Activated T-cell treated with anti-CD3 and anti-CD28 coated beads for 1 hour (primary cell): Measurements from ENCODE around the gene PRSS22.

ENCODE experiments used
- DNase-seq: peaks from one replicate; pipeline ENCODE4 v3.0.0-alpha.2; 2020; ENCODE audit warnings: low read depth

PRSS22 gene

GRCh38 chr16:2857451-2858244 lies at the start of gene PRSS22:
TSS of gene PRSS22 (minus strand) at chr16:2858170. CDS start at chr16:2858104, 66 bp downstream.
- DNase-seq, result no peak

- DNase-seq, result peak; percentile 24
Measured at GRCh38 chr16:2907084-2907753, 49.2 kb upstream of the PRSS22 start.

GRCh38 chr16:2905988-2906387 lies 48.0 kb upstream of the PRSS22 start:
- no peak for DNase-seq

GRCh38 chr16:2905241-2905987 lies 47.4 kb upstream of the PRSS22 start:
- peak; percentile 73 for DNase-seq

- no peak for DNase-seq
Measured at GRCh38 chr16:2904922-2905240, 46.9 kb upstream of the PRSS22 start.

- peak; percentile 61 for DNase-seq
Measured at GRCh38 chr16:2904100-2904921, 46.3 kb upstream of the PRSS22 start.

- DNase-seq, result no peak
Measured at GRCh38 chr16:2902337-2903130, 44.6 kb upstream of the PRSS22 start.

- no peak for DNase-seq
Measured at GRCh38 chr16:2900526-2901075, 42.6 kb upstream of the PRSS22 start.

- no peak for DNase-seq
Measured at GRCh38 chr16:2899564-2900072, 41.6 kb upstream of the PRSS22 start.

GRCh38 chr16:2898831-2899563 lies 41.0 kb upstream of the PRSS22 start:
- DNase-seq, result no peak

GRCh38 chr16:2897110-2897509 lies 39.1 kb upstream of the PRSS22 start:
- no peak for DNase-seq

- no peak for DNase-seq
Measured at GRCh38 chr16:2896480-2897010, 38.6 kb upstream of the PRSS22 start.

GRCh38 chr16:2895813-2896212 lies 37.8 kb upstream of the PRSS22 start:
- DNase-seq, result no peak

GRCh38 chr16:2894231-2894630 lies 36.3 kb upstream of the PRSS22 start:
- DNase-seq, result no peak

GRCh38 chr16:2884041-2884451 lies 26.1 kb upstream of the PRSS22 start:
- no peak for DNase-seq

- no peak for DNase-seq
Measured at GRCh38 chr16:2883458-2883908, 25.5 kb upstream of the PRSS22 start.

- DNase-seq, result peak; percentile 99
Measured at GRCh38 chr16:2882650-2883457, 24.9 kb upstream of the PRSS22 start, which contains the start of gene FLYWCH2. TSS of gene FLYWCH2 (plus strand) at chr16:2883215. CDS start at chr16:2896450, 13,235 bp downstream.

- no peak for DNase-seq
Measured at GRCh38 chr16:2881783-2882649, 24.0 kb upstream of the PRSS22 start.
